ENCODE measurements around the gene PAK4. TPM values are rescaled to one million over a fixed set of nuclear protein-coding genes. Genes with fewer than 3 reads are reported as not detected.

Gene PAK4
- total and polyA plus RNA-seq, 9 of the 15 experiments (the other 6 are each of a cell fraction or from before 2014, with no cell fraction given) = 0.21 to 33.5 (median 5.8) TPM

- no peak overlapping the region for H3K27ac ChIP-seq (ENCODE audit: extremely low read depth, low read depth, low read length)
- H3K79me2 ChIP-seq (ENCODE audit: control insufficient read depth, insufficient read depth, low read length) = peaks cover 77% of the 10 kb centered on the region
- no peaks in the 10 kb centered on the region for H3K27me3 ChIP-seq (ENCODE audit: control insufficient read depth in 2 of 2, insufficient read depth in 2 of 2, low read length in 2 of 2)
- BruUV-seq (replicated peaks) = no TSS peak
- intact Hi-C loops (cut with micrococcal nuclease) = no loop called here
- 94% methylated on average over 10 of the region's 11 CpGs for WGBS (ENCODE audit: insufficient coverage, low coverage, missing lambda C conversion rate)
- H4K20me1 ChIP-seq (replicated peaks; ENCODE audit: control insufficient read depth, insufficient read depth, low read length) = peaks cover 52% of the 10 kb centered on the region
- peaks cover 14% of the 10 kb centered on the region for H3K9me1 ChIP-seq (ENCODE audit: control insufficient read depth, insufficient read depth, low read length)
- no peak overlapping the region for H3K4me3 ChIP-seq
- peaks cover 3% of the 10 kb centered on the region; the same call in 1 of the 3 replicates for H3K36me3 ChIP-seq (ENCODE audit: control insufficient read depth, insufficient read depth, low read length)
- FAIRE-seq = no peak
- DNase-seq (ENCODE audit: extremely low read depth in 1 of 4, low spot score in 3 of 4) = no peak
- POLR2A ChIA-PET = interaction anchor here (0.5 to 1.4 kb wide), 5 partner anchors 9 to 725 kb away, joined by 3 to 4 read pairs (median 3); partner anchors contain the start of genes MED29 and PAF1
- no peaks in the 10 kb centered on the region for H3K9me3 ChIP-seq (replicated peaks; ENCODE audit: control insufficient read depth, insufficient read depth, low read depth, low read length)
- CTCF ChIA-PET (ENCODE audit: low intra/inter-chr PET ratio) = no interaction called here
- no peak overlapping the region for H2AFZ ChIP-seq (ENCODE audit: low read depth, low read length)
- in situ Hi-C loops (cut with MboI) = no loop called here
- ATAC-seq = no peak
- H3K4me2 ChIP-seq (ENCODE audit: insufficient read depth, low read length) = no peak overlapping the region
- H3K4me1 ChIP-seq (replicated peaks in 1 of 2; ENCODE audit: control insufficient read depth in 2 of 2, insufficient read depth in 2 of 2, low read length in 2 of 2) = peaks cover 22 to 60% of the 10 kb centered on the region in 2 experiments
- peak overlapping the region in 1 of 2 experiments; percentile 35; a peak in 1 of 4 replicates for H3K9ac ChIP-seq (ENCODE audit: insufficient read depth in 1 of 2, low read depth in 2 of 2, low read length in 2 of 2)
- TF ChIP-seq AFF1 (IDR thresholded peaks at IDR 0.05; ENCODE audit: low read depth in 1 of 2, partially characterized antibody in 2 of 2) = no peak
- no peak for TF ChIP-seq AFF4 (CRISPR knock-in tag; IDR thresholded peaks at IDR 0.05)
- no peak for TF ChIP-seq RBM34 (IDR thresholded peaks at IDR 0.05; ENCODE audit: borderline replicate concordance, insufficient read depth, low read length)
- TF ChIP-seq THAP7 (CRISPR knock-in tag; IDR thresholded peaks at IDR 0.05) = no peak
These were observed 3.5 kb downstream of the PAK4 start for GRCh38 chr19:39129116-39129515.
